Activated CD8-positive, alpha-beta memory T cell treated with anti-CD3 and anti-CD28 coated beads for 36 hours (primary cell): Measurements from ENCODE around the gene DCP1B. TPM values are rescaled to one million over a fixed set of nuclear protein-coding genes. Genes with fewer than 3 reads are reported as not detected.

Source experiments
- CTCF ChIA-PET: fragments of 350-600 bp; sonication (Branson Sonifier 250); formaldehyde crosslinking; loops from one replicate; lab custom pipeline; 2021; ENCODE audit warnings: antibody characterized with exemption; lab: Charles Lee
- POLR2A ChIA-PET: fragments of 350-600 bp; sonication (Branson Sonifier 250); formaldehyde crosslinking; loops from one replicate; lab custom pipeline; 2021; ENCODE audit warnings: antibody characterized with exemption; lab: Charles Lee
- total RNA-seq, 2 experiments: library from RNA; stranded (reverse); gene quantifications; one replicate each; pipeline ENCODE4 v1.2.3, GENCODE V29; 2021

DCP1B gene
- total RNA-seq = 10 to 100 TPM; 12.2 to 13.5 TPM

- CTCF ChIA-PET = no interaction called here
- POLR2A ChIA-PET = interaction anchor here (0.5 to 0.7 kb wide), 4 partner anchors 9 to 1247 kb away, joined by 3 to 4 read pairs (median 3); no protein-coding TSS in a partner anchor
Observed at GRCh38 chr12:2004113-2004929, at the start of gene DCP1B. TSS of gene DCP1B (minus strand) at chr12:2004457. CDS start at chr12:2004431, 26 bp downstream.

- ChIA-PET CTCF (no interaction called here), POLR2A (no interaction called here)
Observed at GRCh38 chr12:2053691-2054090, 49.4 kb upstream of the DCP1B start.

- CTCF ChIA-PET = no interaction called here
- POLR2A ChIA-PET = no interaction called here
Observed at GRCh38 chr12:2052826-2053678, 48.8 kb upstream of the DCP1B start, which contains the start of gene CACNA1C. TSS of gene CACNA1C (plus strand) at chr12:2052987. CDS start at chr12:2053563, 576 bp downstream.

- POLR2A ChIA-PET = no interaction called here
- CTCF ChIA-PET = no interaction called here
Observed at GRCh38 chr12:2051700-2052621, 47.7 kb upstream of the DCP1B start.

GRCh38 chr12:2049604-2050540 lies 45.6 kb upstream of the DCP1B start:
- ChIA-PET POLR2A (no interaction called here), CTCF (interaction anchor here (1.5 kb wide), 1 partner anchor 13 kb away, joined by 3 read pairs; no protein-coding TSS in a partner anchor)

- CTCF ChIA-PET = no interaction called here
- POLR2A ChIA-PET = no interaction called here
Observed at GRCh38 chr12:2047752-2048151, 43.5 kb upstream of the DCP1B start.

- CTCF ChIA-PET = interaction anchor here (0.8 kb wide), 1 partner anchor 13 kb away, joined by 3 read pairs; no protein-coding TSS in a partner anchor
Observed at GRCh38 chr12:2046957-2047356, 42.7 kb upstream of the DCP1B start.

GRCh38 chr12:2044165-2044564 lies 39.9 kb upstream of the DCP1B start:
- ChIA-PET CTCF (no interaction called here), POLR2A (no interaction called here)

More at GRCh38 chr12:2046957-2047356, 42.7 kb upstream of the DCP1B start:
- POLR2A ChIA-PET = no interaction called here

GRCh38 chr12:2043054-2043453 lies 38.8 kb upstream of the DCP1B start:
- POLR2A ChIA-PET = no interaction called here
- CTCF ChIA-PET = no interaction called here

GRCh38 chr12:2039034-2039433 lies 34.8 kb upstream of the DCP1B start:
- POLR2A ChIA-PET = no interaction called here
- CTCF ChIA-PET = no interaction called here

- ChIA-PET POLR2A (no interaction called here), CTCF (interaction anchor here (0.7 to 1.3 kb wide), 4 partner anchors 22 to 547 kb away, joined by 3 to 4 read pairs (median 3); no protein-coding TSS in a partner anchor)
Observed at GRCh38 chr12:2035431-2036055, 31.3 kb upstream of the DCP1B start.

- CTCF ChIA-PET = interaction anchor here (0.6 to 1.3 kb wide), 8 partner anchors 12 to 304 kb away, joined by 3 to 4 read pairs (median 3); no protein-coding TSS in a partner anchor
Observed at GRCh38 chr12:2034633-2035430, 30.6 kb upstream of the DCP1B start.

GRCh38 chr12:2032506-2032905 lies 28.2 kb upstream of the DCP1B start:
- CTCF ChIA-PET = interaction anchor here (1.0 kb wide), 1 partner anchor 14 kb away, joined by 3 read pairs; no protein-coding TSS in a partner anchor

More at GRCh38 chr12:2034633-2035430, 30.6 kb upstream of the DCP1B start:
- POLR2A ChIA-PET = no interaction called here

GRCh38 chr12:2029851-2030250 lies 25.6 kb upstream of the DCP1B start:
- CTCF ChIA-PET = no interaction called here
- POLR2A ChIA-PET = no interaction called here

More at GRCh38 chr12:2032506-2032905, 28.2 kb upstream of the DCP1B start:
- POLR2A ChIA-PET = no interaction called here

- ChIA-PET CTCF (no interaction called here), POLR2A (no interaction called here)
Observed at GRCh38 chr12:2027351-2027750, 23.1 kb upstream of the DCP1B start.

GRCh38 chr12:2023365-2023764 lies 19.1 kb upstream of the DCP1B start:
- ChIA-PET POLR2A (no interaction called here), CTCF (no interaction called here)
